NOMO-1 treated with dmso at 0.1 percent for 144 hours (cell line): ENCODE results near the gene LHFPL5.

ENCODE experiments used
- DNase-seq: peaks from one replicate; lab custom pipeline; 2025; ENCODE audit not compliant: unreplicated experiment; lab: John Stamatoyannopoulos, UW

The LHFPL5 gene

DNA sequence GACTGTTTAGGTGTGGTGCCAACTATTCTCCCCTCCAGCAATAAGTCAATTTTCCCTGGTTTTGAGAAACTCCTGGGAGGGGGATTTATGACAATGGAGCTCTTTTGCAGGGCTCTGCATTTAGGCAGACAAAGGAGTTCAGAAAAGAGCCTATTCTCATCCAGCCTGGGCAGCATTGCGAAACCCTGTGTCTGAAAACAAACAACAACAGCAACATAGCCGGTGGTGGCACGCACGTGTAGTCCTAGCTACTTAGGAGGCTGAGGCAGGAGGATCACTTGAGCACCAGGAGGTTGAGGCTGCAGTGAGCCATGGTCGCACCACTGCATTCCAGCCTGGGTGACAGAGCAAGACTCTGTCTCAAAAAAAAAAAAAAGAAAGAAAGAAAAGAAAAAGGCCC is 14.5 kb upstream of the LHFPL5 start:
- DNase-seq = no peak

DNA sequence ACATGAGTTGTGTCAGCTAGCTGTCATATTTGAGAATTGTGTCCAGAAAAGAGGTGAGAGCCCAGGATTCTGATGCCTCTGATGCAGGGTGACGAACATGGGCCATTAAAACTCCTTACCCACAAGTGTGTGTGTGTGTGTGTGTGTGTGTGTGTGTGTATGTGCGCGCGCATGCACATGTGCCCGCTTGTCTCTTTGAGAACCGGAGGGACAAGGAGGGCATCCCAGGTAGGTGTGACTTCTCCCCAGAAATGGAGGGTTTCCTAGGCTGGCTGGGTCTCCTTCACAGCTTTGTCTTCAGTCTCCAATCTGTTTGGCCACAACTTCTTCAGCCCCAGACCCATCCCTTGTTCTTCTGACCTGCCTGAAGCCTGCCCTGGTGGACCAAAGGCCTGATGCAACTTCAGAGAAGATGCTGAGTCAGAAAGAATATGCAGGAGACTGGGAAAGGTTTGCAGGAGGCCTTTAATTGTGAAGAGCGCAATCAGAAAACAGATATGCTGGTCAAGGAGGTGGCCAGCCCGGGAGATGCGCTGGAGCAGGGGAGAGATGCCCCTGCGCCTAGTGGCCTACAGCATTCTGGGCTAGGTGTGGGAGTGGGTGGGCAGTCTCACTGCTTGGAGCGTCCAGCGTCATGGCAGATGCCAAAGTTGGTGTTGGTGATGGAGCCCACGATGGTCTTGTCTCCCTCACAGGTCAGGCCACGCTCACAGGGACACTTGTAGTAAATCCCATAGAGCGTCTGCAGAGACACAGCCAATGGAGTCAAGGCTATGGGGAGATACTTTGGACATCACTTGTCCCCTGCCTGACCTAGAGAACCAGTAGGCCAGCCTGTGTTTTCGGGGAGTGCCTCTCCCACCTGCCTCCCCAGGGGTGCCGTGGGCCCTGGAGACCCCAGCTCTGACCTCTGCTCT is 10.4 kb upstream of the LHFPL5 start:
- DNase-seq = no peak

DNA sequence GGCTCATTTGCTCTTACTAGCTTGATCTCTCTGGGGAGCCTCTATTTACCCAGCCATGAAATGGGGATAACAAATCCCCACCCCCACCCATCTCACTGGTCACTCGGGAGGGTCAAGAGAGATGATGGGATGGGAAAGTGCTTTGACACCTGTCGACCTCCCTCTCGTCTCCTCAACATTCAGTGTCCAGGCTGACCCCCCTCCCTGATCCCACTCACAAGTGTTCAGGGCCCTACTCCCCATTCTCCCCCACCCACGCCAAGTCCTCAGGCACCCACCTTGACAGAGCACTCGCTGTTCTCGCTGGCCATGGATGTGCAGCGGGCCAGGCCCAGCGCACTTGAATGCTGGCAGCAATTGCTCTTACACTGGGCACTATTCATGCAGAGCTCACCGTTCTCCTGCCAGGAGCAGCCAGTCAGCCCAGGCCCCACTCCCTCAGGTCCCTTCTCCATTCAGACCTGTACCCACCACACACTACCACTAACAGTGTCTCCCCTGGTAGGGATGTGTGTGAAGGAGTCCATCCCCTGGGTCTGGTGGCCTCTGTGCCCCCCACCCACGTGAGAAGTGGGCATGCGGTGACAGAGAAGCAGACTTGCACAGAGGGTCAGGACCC is 9.6 kb upstream of the LHFPL5 start:
- DNase-seq = no peak

DNA sequence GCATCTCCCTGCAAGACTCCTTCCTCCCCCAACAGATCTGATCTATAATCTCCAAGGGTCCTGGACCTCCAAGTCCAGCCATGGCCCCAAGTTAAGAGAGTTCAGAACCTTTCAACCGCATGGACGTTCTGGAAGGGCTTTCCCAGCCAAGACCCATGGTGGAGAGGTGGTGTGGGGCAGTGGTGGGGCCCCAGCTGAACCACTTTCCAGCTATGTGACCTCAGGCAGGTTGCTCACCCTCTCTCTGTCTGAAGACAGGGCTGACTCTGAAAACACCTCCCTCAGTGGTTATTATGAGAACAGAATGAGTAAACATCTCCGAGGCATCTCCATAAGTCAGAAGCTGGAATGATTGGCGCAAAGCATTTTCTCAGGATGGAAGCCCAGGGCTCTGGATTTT is 8.9 kb upstream of the LHFPL5 start:
- DNase-seq = no peak

DNA sequence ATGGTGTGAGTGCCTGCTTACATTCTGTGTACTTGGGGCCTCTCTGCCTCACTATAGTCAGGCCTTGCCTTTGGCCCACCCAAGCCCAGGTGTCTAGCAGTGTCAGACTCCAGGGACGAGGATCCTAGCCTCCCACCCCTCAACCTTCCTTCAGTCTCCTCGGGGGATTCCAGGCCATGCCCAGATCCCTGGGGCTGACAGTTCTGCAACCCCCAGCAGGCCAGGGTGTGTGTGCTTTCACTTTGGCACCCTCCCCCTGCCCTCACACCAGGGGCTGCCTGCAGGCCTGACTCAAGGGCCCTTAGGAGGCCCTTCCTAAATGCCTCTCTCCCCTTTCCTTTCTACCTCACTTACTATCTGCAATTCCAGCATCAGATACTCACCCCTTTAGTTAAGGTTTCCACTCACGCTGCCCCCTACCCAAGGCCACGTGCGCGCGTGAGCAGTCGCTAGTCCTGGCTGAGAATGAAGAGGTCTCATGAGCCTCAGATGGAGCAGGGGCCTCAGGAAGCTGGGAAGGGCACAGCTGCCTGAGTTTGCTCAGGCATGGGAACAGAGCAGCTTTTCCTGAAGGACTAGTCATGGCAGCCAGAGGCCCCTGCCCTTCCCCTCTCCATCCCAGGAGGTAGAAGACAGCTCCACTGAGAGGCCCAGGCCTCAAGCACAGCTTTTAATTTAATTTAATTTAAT is 7.2 kb upstream of the LHFPL5 start:
- DNase-seq = no peak

DNA sequence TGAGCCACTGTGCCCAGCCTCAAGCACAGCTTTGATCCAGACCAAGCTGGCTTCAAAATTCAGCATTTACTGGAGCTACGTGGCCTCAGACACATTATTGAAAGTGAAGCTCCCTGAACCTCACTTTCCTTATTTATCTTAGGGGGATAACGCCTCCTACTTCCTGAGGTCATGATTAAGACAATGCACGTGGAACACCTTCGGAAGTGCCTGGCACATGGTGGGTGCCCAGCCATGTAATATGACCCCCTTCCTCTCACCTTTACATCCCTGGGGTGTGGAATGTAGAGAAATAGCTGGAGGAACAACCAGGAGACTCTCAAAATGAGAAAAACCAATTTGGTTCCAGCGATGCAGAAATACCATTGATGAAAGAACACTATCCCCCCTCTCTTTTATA is 6.4 kb upstream of the LHFPL5 start:
- no peak for DNase-seq

DNA sequence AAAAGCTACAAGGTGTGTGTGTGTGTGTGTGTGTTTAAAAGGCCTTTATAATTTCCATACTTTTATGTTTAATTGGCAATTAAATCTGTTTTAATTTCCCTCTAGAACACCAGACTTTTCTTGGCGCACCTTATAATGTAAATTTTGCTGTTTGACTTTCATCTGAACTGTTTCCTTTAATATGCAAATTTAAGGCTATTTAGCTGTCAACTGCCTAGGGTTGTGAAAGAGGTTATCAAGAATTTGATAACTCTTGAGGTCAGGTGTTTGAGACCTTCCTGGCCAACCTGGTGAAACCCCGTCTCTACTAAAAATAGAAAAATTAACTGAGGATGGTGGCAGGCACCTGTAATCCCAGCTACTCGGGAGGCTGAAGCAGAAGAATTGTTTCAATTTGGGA is 4.0 kb upstream of the LHFPL5 start:
- DNase-seq = no peak

DNA sequence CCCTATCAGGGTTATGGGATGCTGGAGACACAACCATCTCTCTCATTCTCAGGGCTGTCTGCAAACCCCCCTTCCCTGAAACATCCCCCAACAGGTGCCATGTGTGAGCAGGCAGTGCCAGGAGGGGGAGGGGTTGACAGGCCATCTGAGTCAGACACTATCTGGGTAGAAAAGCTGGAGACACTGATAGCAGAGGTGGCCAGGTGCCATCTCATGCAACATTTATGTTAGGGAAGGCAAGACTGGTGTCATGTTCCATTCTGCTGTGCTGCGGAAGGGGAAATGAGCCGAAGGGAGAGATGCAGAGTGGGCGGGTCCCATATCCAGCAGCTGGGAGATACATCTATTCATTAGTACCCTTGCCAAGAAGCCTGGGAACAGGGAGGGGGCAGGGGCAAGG is 3.5 kb downstream of the LHFPL5 start:
- DNase-seq = no peak

DNA sequence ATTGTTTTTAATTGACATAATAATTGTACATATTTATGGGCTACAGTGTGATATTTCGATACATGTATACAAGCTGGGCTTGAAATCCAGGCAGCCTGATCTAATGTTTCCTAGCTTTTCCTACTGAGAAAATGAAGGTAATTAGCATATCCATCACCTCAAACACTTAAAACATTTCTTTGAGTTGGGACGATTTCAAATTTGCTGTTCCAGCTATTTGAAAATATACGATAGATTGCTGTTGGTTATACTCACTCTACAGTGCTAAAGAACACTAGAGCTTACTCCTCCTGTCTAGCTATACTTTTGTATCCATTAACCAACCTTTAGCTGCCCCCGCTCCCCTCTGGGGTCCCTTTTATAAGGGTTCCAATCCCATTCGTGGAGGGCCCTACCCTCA is 4.7 kb downstream of the LHFPL5 start:
- DNase-seq = no peak

DNA sequence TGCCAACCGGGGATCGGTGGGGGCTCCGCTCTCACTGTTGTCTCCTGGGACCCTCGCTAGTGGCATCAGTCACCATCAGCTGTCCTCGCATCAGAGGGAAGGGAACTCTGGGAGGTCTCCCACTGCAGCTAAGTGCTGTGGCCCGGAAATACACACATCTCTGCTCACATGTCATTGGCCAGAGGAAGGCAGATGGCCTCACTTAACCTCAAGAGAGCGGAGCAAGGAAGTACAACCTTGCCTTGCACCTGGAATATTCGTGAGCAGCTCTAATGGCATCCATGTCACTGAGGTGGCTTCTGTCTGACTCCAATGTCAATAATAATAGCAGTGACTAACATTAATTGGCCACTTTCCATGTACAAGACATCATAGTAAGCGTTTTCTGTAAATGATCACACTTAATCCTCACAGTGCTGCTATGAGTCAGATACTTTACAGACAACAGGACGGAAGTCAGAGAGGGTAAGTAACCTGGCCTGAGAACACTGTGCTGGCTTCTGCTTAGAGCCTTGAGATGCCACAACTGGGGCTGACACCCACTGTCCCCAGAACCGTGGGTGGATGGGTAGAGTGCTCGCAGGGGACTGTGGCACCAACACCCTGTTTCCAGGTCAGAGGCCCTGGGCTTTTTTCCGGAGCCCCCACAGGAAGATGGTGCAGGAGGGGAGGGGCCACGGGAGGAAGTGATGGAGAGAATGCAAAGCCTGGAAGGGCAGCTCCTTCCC is 6.0 kb downstream of the LHFPL5 start:
- no peak for DNase-seq

DNA sequence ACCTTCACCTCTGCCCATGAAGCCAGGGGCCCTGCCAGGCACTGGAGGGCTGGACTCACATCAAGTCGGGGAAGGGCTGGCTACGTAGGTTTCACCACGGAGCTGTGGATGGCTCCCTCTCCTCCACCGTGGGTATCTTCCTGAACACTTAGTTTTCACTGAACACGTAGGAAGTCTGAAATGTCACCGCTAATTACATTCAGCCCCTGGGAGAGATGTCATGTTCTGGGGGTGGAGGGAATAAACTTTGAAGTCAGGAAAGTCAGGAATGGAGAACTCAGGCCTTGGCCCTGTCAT is 6.5 kb downstream of the LHFPL5 start:
- DNase-seq = no peak

DNA sequence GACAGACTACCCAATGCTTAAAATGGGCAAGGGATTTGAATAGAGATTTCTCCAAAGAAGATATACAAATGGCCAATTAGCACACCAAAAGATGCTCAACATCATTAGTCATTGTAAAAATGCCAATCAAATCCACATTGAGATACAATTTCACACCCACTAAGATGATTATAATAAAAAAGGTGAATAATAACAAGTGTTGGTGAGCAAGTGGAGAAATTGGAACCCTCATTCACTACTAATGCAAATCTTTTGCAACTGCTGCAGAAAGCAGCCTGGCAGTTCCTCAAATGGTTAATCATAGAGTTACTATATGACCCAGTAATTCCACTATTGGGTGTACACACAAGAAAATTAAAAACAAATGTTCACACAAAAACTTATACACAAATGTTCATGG is 12.4 kb downstream of the LHFPL5 start:
- no peak for DNase-seq

DNA sequence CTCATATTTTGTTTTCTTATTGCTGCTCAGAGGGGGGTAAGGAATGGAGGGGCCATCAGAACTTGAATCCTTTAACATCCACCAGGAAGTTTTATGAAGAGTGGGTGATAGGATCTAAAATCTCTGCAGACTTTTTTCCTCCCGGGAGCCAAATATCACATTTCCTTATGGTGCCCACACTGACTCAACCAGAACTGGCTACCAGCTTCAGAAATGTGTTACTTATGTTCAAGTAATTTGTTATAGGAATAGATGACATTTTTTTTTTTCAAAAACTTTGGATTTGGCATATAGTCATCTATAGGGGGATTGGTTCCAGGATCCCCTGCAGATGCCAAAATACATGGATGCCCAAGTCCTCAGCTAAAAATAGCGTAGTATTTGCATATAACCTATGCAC is 18.4 kb downstream of the LHFPL5 start:
- DNase-seq = no peak

DNA sequence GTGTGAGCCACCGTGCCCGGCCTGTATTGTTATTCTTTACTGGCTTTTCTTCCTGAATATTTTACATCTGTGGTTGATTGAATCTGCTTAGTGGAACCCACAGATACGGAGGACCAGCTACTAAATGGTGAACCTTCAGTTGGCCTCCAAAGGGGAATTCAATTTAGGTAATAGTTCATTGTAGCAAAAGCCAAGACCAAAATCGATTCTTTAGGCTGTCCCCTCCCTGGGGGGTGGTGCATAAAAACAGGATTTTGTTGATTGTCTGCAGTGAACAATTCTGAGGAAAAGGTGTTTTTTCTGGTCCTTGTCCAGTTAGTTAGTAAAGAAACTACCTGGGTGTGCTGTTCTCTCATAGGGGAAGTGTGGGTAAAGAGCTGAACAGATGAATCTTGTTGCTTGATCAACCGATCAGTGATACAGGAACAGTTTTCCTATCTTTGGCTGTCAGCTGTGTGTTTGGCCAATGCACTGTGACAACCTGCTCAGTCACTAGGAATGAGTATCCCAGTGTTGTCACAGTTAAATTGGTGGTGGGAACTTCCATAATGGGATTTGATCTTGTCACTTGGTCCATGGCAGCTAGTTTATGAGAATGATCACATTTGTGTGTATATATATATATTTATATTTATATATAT is 19.5 kb downstream of the LHFPL5 start:
- DNase-seq = no peak

DNA sequence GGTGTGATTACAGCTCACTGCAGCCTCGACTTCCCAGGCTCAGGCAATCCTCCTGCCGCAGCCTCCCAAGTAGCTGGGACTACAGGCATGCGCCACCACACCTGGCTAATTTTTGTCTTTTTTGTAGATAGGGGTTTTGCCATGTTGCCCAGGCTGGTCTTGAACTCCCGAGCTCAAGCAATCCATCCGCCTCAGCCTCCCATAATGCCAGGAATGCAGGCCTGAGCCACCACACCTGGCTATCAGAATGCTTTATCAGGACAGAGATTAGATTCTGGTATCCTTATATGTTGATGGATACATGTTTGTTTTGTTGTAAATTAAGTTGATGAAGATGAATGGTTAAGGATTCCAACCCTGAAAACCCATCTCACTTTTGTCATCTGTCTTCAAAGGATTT is 24.2 kb downstream of the LHFPL5 start:
- no peak for DNase-seq

DNA sequence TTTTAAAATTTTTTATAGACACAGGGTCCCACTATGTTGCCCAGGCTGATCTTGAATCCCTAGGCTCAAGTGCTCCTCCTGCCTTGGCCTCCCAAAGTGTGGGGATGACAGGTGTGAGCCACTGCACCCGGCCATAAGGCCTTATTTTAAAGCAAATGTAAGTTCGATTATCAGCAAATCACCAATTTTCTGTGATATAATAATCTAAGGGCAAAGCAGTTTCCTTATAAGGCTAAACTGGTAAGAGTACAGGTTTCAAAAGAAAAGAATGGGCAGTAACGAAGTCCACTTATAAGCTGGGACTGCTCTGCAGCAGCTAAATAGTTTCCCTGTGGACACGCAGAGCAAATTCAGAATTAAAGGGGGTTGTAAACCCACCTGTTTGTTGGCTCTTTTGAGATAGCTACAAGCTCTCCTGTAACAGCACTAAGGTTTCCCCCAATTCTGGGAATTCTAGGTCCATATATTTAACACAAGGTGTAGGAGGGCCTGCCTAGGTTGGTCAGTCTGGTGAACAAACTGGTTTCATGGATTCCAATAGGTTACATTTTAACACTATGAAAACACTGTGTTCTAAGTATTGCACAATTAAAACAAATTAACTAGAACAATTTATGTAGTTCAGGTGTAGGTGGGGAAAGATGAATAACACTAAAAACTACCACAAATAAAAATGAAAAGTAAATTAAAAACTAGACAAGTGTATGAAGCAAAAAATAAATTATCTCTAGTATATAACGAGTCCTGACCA is 26.3 kb downstream of the LHFPL5 start:
- no peak for DNase-seq

DNA sequence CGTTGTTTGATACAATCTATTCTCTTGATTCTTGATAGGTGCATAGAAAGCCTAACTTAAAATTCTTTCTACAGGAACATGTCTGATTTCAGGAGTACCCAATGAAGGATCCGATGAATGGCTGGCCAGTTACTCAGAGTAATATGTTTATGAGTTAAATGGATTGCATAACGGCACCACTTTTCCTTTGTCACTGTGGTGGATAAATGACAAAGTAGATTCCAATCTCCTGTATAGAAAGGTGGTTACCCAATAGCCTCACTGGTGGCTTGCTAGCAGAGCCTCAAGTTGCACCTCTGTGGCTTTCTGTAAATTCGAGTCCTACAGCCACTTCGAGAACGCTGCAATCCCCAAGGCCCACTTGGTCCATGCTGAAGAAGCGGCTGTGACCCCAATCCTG is 28.4 kb downstream of the LHFPL5 start:
- DNase-seq = peak; percentile 16

DNA sequence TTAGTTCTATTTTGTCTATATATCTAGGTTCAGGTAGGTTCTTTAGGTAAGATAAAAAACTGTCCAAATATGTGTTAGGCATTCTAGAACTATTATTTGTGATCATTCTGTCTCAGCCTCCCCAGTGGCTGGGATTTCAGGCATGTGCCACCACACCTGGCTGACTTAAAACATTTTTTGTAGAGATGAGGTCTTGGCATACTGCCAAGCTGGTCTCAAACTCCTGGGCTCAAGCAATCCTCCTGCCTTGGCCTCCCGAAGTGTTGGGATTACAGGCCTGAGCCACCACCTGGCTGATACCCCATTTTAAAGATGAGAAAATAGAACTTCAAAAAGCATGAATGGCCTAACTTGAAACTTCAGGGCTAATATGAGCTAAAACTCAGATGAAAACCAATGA is 33.9 kb downstream of the LHFPL5 start:
- no peak for DNase-seq

DNA sequence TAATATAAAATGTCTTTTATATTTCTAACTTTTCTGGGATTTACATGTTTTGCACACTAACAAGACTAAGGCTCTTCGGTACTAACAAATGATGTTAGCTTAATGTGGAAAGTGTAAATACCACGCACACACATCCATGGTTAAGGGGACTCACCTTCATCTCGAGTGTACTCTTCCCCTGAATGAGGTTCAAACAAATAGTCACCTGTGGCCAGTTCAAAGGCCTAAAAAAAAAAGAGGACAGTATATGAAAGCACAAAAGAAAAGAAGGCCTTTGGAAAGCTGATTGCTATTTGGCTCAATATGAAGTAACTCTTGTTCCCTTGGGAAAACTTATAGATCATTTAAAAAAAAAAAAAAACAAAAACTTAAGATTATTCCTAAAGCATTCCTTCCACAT is 37.2 kb downstream of the LHFPL5 start:
- DNase-seq = no peak

DNA sequence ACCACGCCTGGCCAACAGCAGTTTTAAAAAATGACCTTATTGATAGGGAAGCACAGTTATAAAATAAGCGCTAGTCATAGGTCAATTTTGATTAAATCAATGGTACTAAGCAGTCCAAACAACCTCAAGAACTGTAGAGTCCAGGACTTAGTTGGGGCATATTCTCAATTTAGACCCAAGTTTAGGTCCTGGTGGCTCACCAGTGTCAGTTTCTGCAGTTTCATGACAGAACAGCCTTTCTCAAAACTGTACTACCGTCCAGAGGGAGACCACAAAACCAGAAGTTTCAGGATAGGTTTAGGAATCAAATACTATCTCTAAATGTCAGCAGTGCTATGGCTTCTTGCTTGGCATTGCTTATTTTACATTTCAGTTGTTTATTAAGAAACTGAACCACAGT is 39.1 kb downstream of the LHFPL5 start:
- no peak for DNase-seq

DNA sequence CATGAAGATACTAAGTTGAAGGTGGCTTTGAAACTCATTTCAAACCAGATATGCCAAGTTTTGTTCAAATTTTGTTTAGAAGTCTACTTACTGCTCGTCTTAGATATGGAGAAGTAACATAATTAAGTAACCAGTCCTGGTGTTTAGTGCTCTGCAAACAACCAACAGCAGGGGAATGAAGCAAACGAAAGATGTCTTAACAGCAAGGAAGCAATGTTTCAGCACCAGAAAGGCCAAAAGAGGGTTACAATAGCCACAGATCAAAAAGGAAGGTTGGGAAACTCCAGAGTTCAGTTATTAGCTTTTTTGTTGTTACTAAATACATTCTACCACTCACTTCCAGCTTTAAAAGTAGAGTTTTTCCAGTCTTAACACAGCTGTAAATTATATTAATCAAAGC is 45.1 kb downstream of the LHFPL5 start:
- DNase-seq = peak; percentile 35
